ENCODE measurements around the gene BPIFB6. TPM values are rescaled to one million over a fixed set of nuclear protein-coding genes. Genes with fewer than 3 reads are reported as not detected.
"Not testable (repeated sequence)": the region's sequence is repeated elsewhere in the genome, so short reads cannot be mapped to it uniquely, and the experiment has no call there.

Gene BPIFB6
- total RNA-seq, 2 experiments from 2014 or later: not detected

DNA sequence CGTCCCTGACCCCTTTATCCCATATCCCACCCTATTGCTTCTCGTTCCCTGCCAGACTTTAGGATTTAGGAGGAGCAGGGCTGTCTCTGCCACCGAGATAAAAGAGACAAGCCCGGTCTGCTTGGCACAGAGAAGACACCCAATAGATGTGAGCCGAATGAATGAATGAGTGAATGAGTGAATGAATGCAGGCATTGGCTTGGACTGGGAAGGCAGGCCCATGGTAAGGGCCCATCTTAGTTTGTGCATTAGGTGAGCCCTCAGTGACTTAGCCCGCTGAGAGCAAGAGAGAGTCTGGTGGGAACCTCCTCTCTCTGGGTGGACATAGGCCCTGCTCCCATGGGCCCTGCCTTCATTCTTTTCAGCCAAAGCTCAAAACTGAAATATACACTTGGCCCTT lies 879 bp upstream of the BPIFB6 start:
- Mint-ChIP-seq H3K27me3 (no peaks in the 10 kb centered on the region), H3K4me3 (no peak overlapping the region), H3K4me1 (ENCODE audit: low read depth) (no peaks in the 10 kb centered on the region), H3K9me3 (peaks cover 4% of the 10 kb centered on the region), H3K27ac (no peak overlapping the region), H3K36me3 (no peaks in the 10 kb centered on the region)
- ChIA-PET CTCF (no interaction called here), POLR2A (no interaction called here)
- intact Hi-C loops (cut with micrococcal nuclease): no loop called here
- DNase-seq: no peak

DNA sequence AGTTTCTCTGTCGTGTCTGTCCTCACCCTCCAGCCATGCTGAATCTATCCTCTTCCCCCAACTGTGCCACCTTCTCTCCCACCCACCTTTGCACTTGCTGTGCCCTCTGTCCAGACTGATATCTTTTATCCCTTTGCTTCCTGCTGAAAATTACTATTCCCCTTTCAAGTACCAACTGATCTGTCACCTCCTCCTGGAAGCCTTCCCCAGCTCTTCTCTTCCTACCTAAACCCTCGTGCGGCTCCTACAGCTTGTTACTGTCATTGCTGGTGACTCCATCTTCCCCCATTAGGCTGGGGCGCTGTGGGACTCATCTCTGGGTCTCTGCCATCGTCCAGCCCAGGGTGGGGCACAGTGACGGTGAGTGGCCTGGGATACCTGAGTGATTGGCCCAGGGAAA lies 1.1 kb downstream of the BPIFB6 start:
- H3K9me3 Mint-ChIP-seq: peaks cover 4% of the 10 kb centered on the region
- POLR2A ChIA-PET: no interaction called here
- no peak overlapping the region for H3K4me3 Mint-ChIP-seq
- no peaks in the 10 kb centered on the region for H3K4me1 Mint-ChIP-seq (ENCODE audit: low read depth)
- CTCF ChIA-PET: interaction anchor here (0.8 kb wide), 1 partner anchor 64 kb away, joined by 3 read pairs; no protein-coding TSS in a partner anchor
- H3K36me3 Mint-ChIP-seq: no peaks in the 10 kb centered on the region
- no peak overlapping the region for H3K27ac Mint-ChIP-seq
- DNase-seq: no peak
- H3K27me3 Mint-ChIP-seq: no peaks in the 10 kb centered on the region
- intact Hi-C loops (cut with micrococcal nuclease): no loop called here

DNA sequence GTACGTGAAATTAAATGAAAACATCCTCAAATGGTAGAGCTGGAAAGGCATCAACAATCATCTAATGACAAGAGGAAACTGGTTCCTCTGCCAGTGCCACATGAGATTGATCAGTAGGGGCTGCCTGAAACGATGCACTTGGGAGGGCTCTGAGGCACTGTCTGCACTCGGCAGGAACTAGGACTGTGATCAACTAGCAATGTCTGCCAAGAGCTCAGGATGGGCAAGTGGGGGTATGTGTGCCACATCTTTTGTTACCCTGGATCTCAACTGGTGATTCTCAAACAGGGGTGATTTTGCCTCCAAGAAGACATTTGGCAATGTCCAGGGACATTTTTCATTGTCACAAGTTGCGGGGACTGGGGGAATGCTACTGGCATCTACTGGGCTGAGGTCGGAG lies 1.9 kb downstream of the BPIFB6 start:
- Mint-ChIP-seq H3K27me3 (no peaks in the 10 kb centered on the region), H3K9me3 (peaks cover 4% of the 10 kb centered on the region), H3K4me1 (ENCODE audit: low read depth) (no peaks in the 10 kb centered on the region), H3K4me3 (no peak overlapping the region), H3K36me3 (no peaks in the 10 kb centered on the region), H3K27ac (no peak overlapping the region)
- CTCF ChIA-PET: no interaction called here
- POLR2A ChIA-PET: no interaction called here
- no peak for DNase-seq
- intact Hi-C loops (cut with micrococcal nuclease): no loop called here

DNA sequence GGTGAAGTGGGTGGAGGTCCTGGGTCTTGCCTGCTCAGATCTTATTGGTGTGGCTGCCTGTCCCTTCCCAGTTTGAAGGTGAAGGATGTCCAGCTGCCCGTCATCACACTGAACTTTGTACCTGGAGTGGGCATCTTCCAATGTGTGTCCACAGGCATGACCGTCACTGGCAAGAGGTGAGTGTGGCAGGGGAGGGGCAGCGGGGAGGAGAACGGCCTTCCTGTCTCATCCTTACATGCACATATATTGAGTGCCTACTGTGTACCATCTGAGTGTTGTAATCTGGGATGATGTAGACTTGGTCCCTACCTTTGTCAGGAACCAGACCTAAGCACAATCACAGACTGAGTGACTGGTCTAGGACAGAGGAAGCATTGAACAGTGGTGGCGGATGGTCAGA lies 2.7 kb downstream of the BPIFB6 start:
- intact Hi-C loops (cut with micrococcal nuclease): no loop called here
- Mint-ChIP-seq H3K9me3 (peaks cover 4% of the 10 kb centered on the region), H3K27ac (no peak overlapping the region), H3K4me3 (no peak overlapping the region), H3K4me1 (ENCODE audit: low read depth) (no peaks in the 10 kb centered on the region), H3K27me3 (no peaks in the 10 kb centered on the region), H3K36me3 (no peaks in the 10 kb centered on the region)
- ChIA-PET CTCF (no interaction called here), POLR2A (no interaction called here)
- no peak for DNase-seq

DNA sequence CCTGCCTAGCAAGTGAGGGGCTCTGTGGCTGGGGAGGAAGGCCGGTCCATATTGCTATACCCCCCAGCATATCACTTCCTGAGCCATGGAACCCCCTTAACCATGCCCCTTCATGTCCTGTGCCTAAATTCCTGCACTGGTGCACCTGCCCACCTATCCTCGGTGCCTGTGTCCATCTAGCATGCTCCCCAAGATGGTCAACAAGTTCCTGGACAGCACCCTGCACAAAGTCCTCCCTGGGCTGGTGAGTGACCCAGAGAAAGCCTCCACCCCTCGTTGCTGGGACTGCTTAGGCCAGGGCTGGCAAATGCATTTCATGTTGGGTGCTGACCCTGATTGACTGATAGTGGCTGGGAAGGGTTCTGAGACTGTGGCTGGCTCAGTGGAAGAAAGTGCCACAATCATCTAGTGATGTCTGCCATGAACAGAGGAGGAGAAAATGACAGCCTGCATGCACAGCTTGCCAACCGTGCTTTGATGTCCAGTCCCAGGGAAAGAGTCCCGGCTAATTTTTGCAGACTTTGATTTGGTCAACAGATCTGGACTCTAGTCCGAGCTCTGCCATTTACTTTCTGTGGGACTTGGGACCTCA lies 3.5 kb downstream of the BPIFB6 start:
- H3K4me3 Mint-ChIP-seq: no peak overlapping the region
- no peak for DNase-seq
- H3K27me3 Mint-ChIP-seq: no peaks in the 10 kb centered on the region
- no peaks in the 10 kb centered on the region for H3K36me3 Mint-ChIP-seq
- no peak overlapping the region for H3K27ac Mint-ChIP-seq
- peaks cover 4% of the 10 kb centered on the region for H3K9me3 Mint-ChIP-seq
- POLR2A ChIA-PET: no interaction called here
- CTCF ChIA-PET: no interaction called here
- intact Hi-C loops (cut with micrococcal nuclease): no loop called here
- H3K4me1 Mint-ChIP-seq (ENCODE audit: low read depth): no peaks in the 10 kb centered on the region

DNA sequence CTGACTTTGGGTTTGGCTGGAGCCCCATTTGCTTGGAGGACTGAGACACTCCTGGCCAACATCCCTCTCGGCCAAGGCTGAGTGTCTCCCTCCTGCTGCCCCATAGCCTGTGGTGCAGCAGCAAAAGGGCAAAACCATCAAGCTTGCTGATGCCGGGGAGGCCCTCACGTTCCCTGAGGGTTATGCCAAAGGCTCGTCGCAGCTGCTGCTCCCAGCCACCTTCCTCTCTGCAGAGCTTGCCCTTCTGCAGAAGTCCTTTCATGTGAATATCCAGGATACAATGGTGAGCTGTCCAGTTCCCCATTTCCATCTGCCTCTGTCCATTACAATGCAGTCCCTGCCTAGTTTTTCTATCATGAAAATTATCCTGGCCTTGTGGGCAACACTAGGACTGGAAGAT lies 6.0 kb downstream of the BPIFB6 start:
- Mint-ChIP-seq H3K27me3 (no peaks in the 10 kb centered on the region), H3K4me3 (no peak overlapping the region), H3K36me3 (no peaks in the 10 kb centered on the region), H3K4me1 (ENCODE audit: low read depth) (no peaks in the 10 kb centered on the region), H3K9me3 (peaks cover 4% of the 10 kb centered on the region), H3K27ac (no peak overlapping the region)
- intact Hi-C loops (cut with micrococcal nuclease): no loop called here
- DNase-seq: no peak
- ChIA-PET POLR2A (no interaction called here), CTCF (no interaction called here)

DNA sequence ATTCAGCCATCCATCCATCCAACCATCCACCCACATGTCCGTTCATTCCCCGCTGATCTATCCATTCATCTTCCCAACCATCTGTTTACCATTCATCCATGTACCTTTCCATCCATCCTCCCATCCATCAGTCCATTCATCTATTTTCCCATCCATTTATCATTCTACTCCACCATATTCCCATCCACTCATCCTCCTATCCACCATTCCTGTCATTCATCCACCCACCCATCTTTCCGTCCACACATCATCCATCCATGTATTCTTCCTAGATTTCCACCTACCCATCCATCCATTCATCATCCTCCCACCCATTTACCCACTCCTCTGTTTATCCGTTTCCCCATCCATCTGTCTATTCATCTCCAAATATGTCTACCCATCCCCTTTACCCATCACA lies 6.8 kb downstream of the BPIFB6 start:
- Mint-ChIP-seq H3K4me3 (no peak overlapping the region), H3K9me3 (peaks cover 2% of the 10 kb centered on the region), H3K27ac (no peak overlapping the region), H3K4me1 (ENCODE audit: low read depth) (no peaks in the 10 kb centered on the region), H3K27me3 (no peaks in the 10 kb centered on the region), H3K36me3 (no peaks in the 10 kb centered on the region)
- no peak for DNase-seq
- CTCF ChIA-PET: no interaction called here
- POLR2A ChIA-PET: no interaction called here
- intact Hi-C loops (cut with micrococcal nuclease): no loop called here

DNA sequence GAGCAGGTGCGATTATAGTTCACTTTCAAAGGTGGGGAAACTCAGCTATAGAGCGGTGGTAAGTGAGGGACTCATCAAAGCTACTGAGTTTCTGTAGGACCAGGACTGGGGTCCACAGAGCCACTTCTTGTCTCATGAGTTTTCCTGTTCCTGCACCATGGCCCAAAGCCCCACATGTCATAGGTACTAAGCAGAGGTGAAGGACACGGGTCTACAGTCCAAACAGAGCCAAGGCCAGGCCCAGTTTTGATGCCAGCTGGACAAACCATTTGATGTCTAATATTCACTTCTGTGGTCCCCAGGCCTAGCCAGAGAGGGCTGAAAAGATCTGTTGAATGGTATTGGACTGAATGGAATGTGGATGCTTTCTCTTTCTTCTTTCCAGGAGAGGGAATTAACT lies 11.0 kb downstream of the BPIFB6 start:
- DNase-seq: no peak
- intact Hi-C loops (cut with micrococcal nuclease): no loop called here
- Mint-ChIP-seq H3K36me3 (no peaks in the 10 kb centered on the region), H3K4me3 (no peak overlapping the region), H3K27ac (no peak overlapping the region), H3K4me1 (ENCODE audit: low read depth) (no peaks in the 10 kb centered on the region), H3K27me3 (no peaks in the 10 kb centered on the region), H3K9me3 (peaks cover 18% of the 10 kb centered on the region)
- ChIA-PET CTCF (interaction anchor here (1.7 kb wide), 1 partner anchor 252 kb away, joined by 3 read pairs; no protein-coding TSS in a partner anchor), POLR2A (no interaction called here)

DNA sequence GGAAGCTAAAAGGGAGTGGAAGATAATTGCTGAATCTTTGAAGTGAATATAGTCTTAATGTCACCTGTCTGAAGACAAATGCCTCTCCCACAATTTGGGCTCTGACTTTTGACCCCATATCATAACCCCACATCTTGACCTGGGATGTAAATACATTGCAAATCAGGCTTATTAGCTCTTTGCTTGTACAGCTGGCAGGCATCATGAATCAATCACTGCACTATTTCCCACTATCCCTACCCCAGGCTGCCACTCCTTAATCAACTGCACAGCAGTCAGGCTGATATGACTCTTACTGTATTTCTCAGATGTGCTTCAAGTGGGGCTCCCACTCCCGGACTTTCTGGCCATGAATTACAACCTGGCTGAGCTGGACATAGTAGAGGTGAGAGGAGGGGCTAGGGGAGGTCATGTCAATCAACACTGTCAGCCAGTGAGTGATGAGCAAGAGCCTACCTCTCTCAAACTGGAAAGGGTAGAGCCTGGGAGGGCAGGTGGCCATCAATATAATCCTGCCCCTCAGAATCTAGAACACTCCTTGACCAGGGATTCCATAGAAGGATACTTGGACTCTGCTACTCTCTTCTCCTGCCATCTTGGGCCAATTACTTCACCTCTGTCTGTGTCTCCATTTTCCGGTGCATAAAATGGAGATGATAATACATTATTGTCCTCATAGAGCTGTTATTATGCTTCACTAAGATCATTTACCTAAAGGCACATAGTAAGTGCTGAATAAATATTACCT lies 11.7 kb downstream of the BPIFB6 start:
- no peak for DNase-seq
- no peaks in the 10 kb centered on the region for H3K4me1 Mint-ChIP-seq (ENCODE audit: low read depth)
- intact Hi-C loops (cut with micrococcal nuclease): no loop called here
- H3K36me3 Mint-ChIP-seq: no peaks in the 10 kb centered on the region
- H3K27ac Mint-ChIP-seq: no peak overlapping the region
- H3K4me3 Mint-ChIP-seq: no peak overlapping the region
- H3K27me3 Mint-ChIP-seq: no peaks in the 10 kb centered on the region
- H3K9me3 Mint-ChIP-seq: peaks cover 18% of the 10 kb centered on the region
- ChIA-PET CTCF (no interaction called here), POLR2A (no interaction called here)

DNA sequence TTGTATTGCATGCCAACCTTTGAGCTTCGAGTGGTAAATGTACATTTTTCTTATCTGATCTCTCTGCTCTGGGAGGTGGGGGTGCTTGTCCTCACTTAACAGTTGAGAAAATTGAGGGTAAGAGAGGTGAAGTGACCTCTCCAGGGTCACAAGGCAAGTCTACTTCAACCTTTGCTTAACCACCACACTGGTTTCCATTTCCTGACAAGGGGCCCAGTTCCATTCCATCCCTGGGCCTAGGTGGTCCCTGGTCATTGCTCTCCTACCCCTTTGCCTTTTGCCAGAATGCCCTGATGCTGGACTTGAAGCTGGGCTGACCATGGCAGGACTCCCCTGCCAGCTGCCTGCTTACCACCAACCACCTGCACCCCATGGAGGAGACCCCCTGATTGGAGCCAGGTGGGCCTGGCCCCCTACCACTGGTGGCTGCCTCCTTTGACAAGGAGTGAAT lies 12.3 kb downstream of the BPIFB6 start:
- peaks cover 18% of the 10 kb centered on the region for H3K9me3 Mint-ChIP-seq
- POLR2A ChIA-PET: no interaction called here
- no peak for DNase-seq
- no peaks in the 10 kb centered on the region for H3K4me1 Mint-ChIP-seq (ENCODE audit: low read depth)
- intact Hi-C loops (cut with micrococcal nuclease): no loop called here
- no peaks in the 10 kb centered on the region for H3K27me3 Mint-ChIP-seq
- no peaks in the 10 kb centered on the region for H3K36me3 Mint-ChIP-seq
- no peak overlapping the region for H3K4me3 Mint-ChIP-seq
- H3K27ac Mint-ChIP-seq: no peak overlapping the region
- CTCF ChIA-PET: no interaction called here

DNA sequence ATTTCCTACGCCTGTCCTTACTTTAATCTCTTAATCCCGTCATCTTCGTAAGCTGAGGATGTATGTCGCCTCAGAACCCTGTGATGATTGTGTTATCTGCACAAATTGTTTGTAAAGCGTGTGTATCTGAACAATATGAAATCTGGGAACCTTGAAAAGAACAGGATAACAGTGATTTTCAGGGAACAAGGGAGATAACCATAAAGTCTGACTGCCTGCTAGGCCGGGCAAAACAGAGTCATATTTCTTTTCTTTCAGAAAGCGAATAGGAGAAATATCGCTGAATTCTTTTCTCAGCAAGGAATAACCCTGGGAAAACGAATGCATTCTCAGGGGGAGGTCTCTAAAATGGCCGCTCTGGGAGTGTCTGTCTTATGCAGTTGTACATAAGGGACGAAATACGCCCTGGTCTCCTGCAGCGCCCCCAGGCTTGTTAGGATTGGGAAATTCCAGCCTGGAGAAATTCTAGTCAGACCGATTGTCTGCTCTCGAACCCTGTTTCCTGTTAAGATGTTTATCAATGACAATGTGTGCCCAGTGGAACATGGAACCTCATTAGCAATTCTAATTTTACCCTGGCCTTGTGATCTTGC lies 13.8 kb downstream of the BPIFB6 start:
- peaks cover 18% of the 10 kb centered on the region for H3K9me3 Mint-ChIP-seq
- CTCF ChIA-PET; DNase-seq; H3K4me1 Mint-ChIP-seq (ENCODE audit: low read depth); H3K36me3 Mint-ChIP-seq; H3K27ac Mint-ChIP-seq; intact Hi-C loops (cut with micrococcal nuclease); POLR2A ChIA-PET; H3K27me3 Mint-ChIP-seq; H3K4me3 Mint-ChIP-seq: not testable (repeated sequence)

DNA sequence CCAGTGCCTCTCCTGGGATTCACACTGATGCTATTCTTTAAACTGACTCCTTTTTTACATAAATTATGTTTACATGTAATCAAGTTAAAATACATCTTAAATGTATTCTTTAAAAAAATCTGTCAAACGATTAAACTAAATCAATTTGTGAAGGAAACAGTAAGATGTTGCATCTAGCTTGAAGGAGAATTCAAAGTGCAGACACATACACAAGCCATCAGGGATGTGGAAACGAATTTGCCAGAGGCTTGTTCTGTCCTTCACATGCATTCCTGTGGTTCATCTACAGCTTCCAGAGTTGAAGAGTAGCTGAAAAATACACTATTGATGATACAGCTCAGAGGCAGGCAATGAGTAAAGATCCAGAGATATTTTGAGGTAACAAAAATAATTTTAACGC lies 15.0 kb downstream of the BPIFB6 start:
- intact Hi-C loops (cut with micrococcal nuclease): no loop called here
- Mint-ChIP-seq H3K36me3 (no peaks in the 10 kb centered on the region), H3K27ac (no peak overlapping the region), H3K4me1 (ENCODE audit: low read depth) (no peaks in the 10 kb centered on the region), H3K9me3 (peaks cover 18% of the 10 kb centered on the region), H3K4me3 (no peak overlapping the region), H3K27me3 (no peaks in the 10 kb centered on the region)
- POLR2A ChIA-PET: no interaction called here
- DNase-seq: no peak
- CTCF ChIA-PET: interaction anchor here (0.6 kb wide), 1 partner anchor 308 kb away, joined by 3 read pairs; no protein-coding TSS in a partner anchor

DNA sequence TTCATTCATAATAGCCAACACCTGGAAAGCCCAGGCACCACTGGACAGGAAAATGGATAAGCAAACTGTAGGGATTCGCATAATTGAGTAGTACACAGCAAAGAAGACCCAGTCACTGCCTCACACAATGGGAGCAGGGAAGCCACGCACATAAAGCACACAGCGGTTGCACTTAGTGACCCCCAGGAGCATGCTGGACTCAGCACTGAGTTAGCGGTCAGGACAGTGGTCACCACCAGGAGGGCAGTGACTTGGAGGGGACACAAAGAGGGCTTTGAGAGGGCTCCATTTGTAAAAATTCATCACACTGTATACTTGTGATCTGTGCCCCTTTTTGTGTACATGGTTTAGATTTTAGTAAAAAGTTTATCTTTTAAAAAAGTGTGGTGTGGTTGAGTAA lies 19.9 kb downstream of the BPIFB6 start:
- POLR2A ChIA-PET: no interaction called here
- no peaks in the 10 kb centered on the region for H3K36me3 Mint-ChIP-seq
- intact Hi-C loops (cut with micrococcal nuclease): no loop called here
- H3K4me1 Mint-ChIP-seq (ENCODE audit: low read depth): no peaks in the 10 kb centered on the region
- no peaks in the 10 kb centered on the region for H3K27me3 Mint-ChIP-seq
- no peak overlapping the region for H3K27ac Mint-ChIP-seq
- peaks cover 4% of the 10 kb centered on the region for H3K9me3 Mint-ChIP-seq
- DNase-seq: no peak
- CTCF ChIA-PET: interaction anchor here (0.6 to 0.8 kb wide), 2 partner anchors 8 to 11 kb away, joined by 3 read pairs; no protein-coding TSS in a partner anchor
- H3K4me3 Mint-ChIP-seq: no peak overlapping the region

All from activated CD4-positive, alpha-beta memory T cell treated with anti-CD3 and anti-CD28 coated beads for 36 hours (primary cell).